Gastroesophageal sphincter (tissue), 3 donors: Measurements from ENCODE around the gene GIMAP8.

Experiments used
- POLR2A ChIP-seq, 2 donors: fragments of 450-650 bp; IDR thresholded peaks; one replicate each; pipeline ENCODE4 v1.6.1; 2017; ENCODE audit warnings: antibody characterized with exemption in 2 of 2, mild to moderate bottlenecking in 2 of 2, moderate library complexity in 1 of 2
- TF ChIP-seq, protein P1 (sequence below), 4 experiments: fragments of 200-600 bp in 2 of 4; fragments of 450-650 bp in 2 of 4; sonication (generic) in 1 of 4; IDR thresholded peaks; one replicate each; pipeline ENCODE4 v1.5.1; 2017 to 2019; ENCODE audit warnings: antibody characterized with exemption in 4 of 4, mild to moderate bottlenecking in 2 of 4, moderate library complexity in 2 of 4

DNA sequence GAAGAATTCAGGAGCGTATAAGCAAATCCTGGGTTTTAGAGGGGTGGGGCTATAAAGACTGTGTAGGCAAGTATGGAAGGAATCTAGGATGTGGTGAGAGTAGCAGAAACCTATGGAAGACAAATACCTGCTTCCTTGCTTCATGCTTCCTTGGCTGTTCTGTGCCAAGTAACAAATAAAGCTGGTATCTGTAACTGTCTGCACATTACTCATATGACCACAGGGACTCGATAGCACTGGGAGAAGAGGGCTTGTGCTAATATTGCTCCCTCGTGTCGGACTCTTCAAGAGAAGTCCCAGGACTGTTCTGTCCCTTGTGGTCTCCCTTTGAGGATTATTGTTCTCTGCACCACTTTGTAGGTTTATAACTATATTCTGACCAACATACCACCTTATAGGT is 52.7 kb downstream of the GIMAP8 start:
- TF ChIP-seq, protein P1, sequence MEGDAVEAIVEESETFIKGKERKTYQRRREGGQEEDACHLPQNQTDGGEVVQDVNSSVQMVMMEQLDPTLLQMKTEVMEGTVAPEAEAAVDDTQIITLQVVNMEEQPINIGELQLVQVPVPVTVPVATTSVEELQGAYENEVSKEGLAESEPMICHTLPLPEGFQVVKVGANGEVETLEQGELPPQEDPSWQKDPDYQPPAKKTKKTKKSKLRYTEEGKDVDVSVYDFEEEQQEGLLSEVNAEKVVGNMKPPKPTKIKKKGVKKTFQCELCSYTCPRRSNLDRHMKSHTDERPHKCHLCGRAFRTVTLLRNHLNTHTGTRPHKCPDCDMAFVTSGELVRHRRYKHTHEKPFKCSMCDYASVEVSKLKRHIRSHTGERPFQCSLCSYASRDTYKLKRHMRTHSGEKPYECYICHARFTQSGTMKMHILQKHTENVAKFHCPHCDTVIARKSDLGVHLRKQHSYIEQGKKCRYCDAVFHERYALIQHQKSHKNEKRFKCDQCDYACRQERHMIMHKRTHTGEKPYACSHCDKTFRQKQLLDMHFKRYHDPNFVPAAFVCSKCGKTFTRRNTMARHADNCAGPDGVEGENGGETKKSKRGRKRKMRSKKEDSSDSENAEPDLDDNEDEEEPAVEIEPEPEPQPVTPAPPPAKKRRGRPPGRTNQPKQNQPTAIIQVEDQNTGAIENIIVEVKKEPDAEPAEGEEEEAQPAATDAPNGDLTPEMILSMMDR (IDR thresholded peaks at IDR 0.05) = no peak
- no peak for TF ChIP-seq POLR2A (IDR thresholded peaks at IDR 0.05)
